ENCODE measurements around the gene INPP5K. TPM values are rescaled to one million over a fixed set of nuclear protein-coding genes. Genes with fewer than 3 reads are reported as not detected.
"Not testable (repeated sequence)": the region's sequence is repeated elsewhere in the genome, so short reads cannot be mapped to it uniquely, and the experiment has no call there.

Gene INPP5K
- total RNA-seq, 1 donor from 2014 or later = 35.4 TPM

- intact Hi-C loops (cut with DNase I) = loop anchor here (2.0 to 5.0 kb wide), 2 partner anchors 59 to 192 kb away; partner anchors contain the start of genes RILP and SCARF1
- DNase-seq (ENCODE audit: missing footprints) (peak; percentile 83), ATAC-seq (peak; percentile 40)
Measured at GRCh38 chr17:1455291-1455796, 61.1 kb downstream of the INPP5K start.

- DNase-seq (ENCODE audit: missing footprints) (no peak), ATAC-seq (no peak)
- intact Hi-C loops (cut with DNase I) = loop anchor here (2.0 to 5.0 kb wide), 2 partner anchors 42 to 60 kb away; no protein-coding TSS in a partner anchor
Measured at GRCh38 chr17:1454541-1454940, 61.9 kb downstream of the INPP5K start.

- intact Hi-C loops (cut with DNase I) = loop anchor here (2.0 to 5.0 kb wide), 3 partner anchors 41 to 91 kb away; no protein-coding TSS in a partner anchor
- DNase-seq (ENCODE audit: missing footprints); ATAC-seq: not testable (repeated sequence)
Measured at GRCh38 chr17:1453694-1454093, 62.7 kb downstream of the INPP5K start.

GRCh38 chr17:1452836-1453235 is 63.6 kb downstream of the INPP5K start:
- ATAC-seq = no peak
- intact Hi-C loops (cut with DNase I) = loop anchor here (2.0 to 5.0 kb wide), 2 partner anchors 41 to 90 kb away; no protein-coding TSS in a partner anchor
- DNase-seq (ENCODE audit: missing footprints) = no peak

- ATAC-seq; DNase-seq (ENCODE audit: missing footprints): not testable (repeated sequence)
- intact Hi-C loops (cut with DNase I) = loop anchor here (5.0 kb wide), 1 partner anchor 38 kb away; no protein-coding TSS in a partner anchor
Measured at GRCh38 chr17:1450261-1450660, 66.2 kb downstream of the INPP5K start.

GRCh38 chr17:1449412-1449967 is 66.9 kb downstream of the INPP5K start:
- intact Hi-C loops (cut with DNase I) = no loop called here
- ATAC-seq = no peak
- DNase-seq (ENCODE audit: missing footprints) = no peak

- no peak for ATAC-seq
- intact Hi-C loops (cut with DNase I) = no loop called here
- no peak for DNase-seq (ENCODE audit: missing footprints)
Measured at GRCh38 chr17:1447052-1447451, 69.4 kb downstream of the INPP5K start.

GRCh38 chr17:1446201-1446600 is 70.2 kb downstream of the INPP5K start:
- DNase-seq (ENCODE audit: missing footprints) (no peak), ATAC-seq (no peak)
- intact Hi-C loops (cut with DNase I) = no loop called here

GRCh38 chr17:1445695-1446094 is 70.7 kb downstream of the INPP5K start:
- DNase-seq (ENCODE audit: missing footprints); ATAC-seq; intact Hi-C loops (cut with DNase I): not testable (repeated sequence)

Other genes starting within 250 kb of the INPP5K start
- gene BHLHA9, start 246.2 kb downstream of the INPP5K start, total RNA-seq = not detected
- 2.2 TPM for gene TRARG1, start 236.9 kb downstream of the INPP5K start, total RNA-seq
- 640 TPM for gene YWHAE, start 116.4 kb downstream of the INPP5K start, total RNA-seq
- gene CRK, start 60.4 kb downstream of the INPP5K start, total RNA-seq = 43.9 TPM
- 196 TPM for gene MYO1C, start 23.9 kb downstream of the INPP5K start, total RNA-seq
- gene PITPNA, start 46.2 kb upstream of the INPP5K start, total RNA-seq = 52.9 TPM
- gene SLC43A2, start 112.2 kb upstream of the INPP5K start, total RNA-seq = 5.5 TPM
- gene SCARF1, start 129.1 kb upstream of the INPP5K start, total RNA-seq = 12.4 TPM
- gene RILP, start 133.3 kb upstream of the INPP5K start, total RNA-seq = 73.0 TPM
- 120 TPM for gene PRPF8, start 168.3 kb upstream of the INPP5K start, total RNA-seq
- 2.4 TPM for gene TLCD2, start 193.8 kb upstream of the INPP5K start, total RNA-seq
- 10.4 TPM for gene WDR81, start 208.1 kb upstream of the INPP5K start, total RNA-seq
- 0.73 TPM for gene SERPINF2, start 226.3 kb upstream of the INPP5K start, total RNA-seq
- gene SERPINF1, start 245.4 kb upstream of the INPP5K start, total RNA-seq = 198 TPM